ENCODE measurements around the gene HSPB6.
A peak's percentile ranks its signal among the peaks of the same experiment; 100 is the strongest.
"Not testable (repeated sequence)": the region's sequence is repeated elsewhere in the genome, so short reads cannot be mapped to it uniquely, and the experiment has no call there.

HSPB6 gene

GRCh38 chr19:35786299-35787160 lies 29.7 kb upstream of the HSPB6 start:
- DNase-seq (ENCODE audit: low read depth), result no peak

- DNase-seq (ENCODE audit: low read depth), result no peak
These were observed 28.5 kb upstream of the HSPB6 start for GRCh38 chr19:35785339-35785627.

GRCh38 chr19:35784503-35785338 lies 27.9 kb upstream of the HSPB6 start:
- no peak for DNase-seq (ENCODE audit: low read depth)

GRCh38 chr19:35783469-35784434 lies 26.9 kb upstream of the HSPB6 start:
- DNase-seq (ENCODE audit: low read depth), result no peak

- no peak for DNase-seq (ENCODE audit: low read depth)
These were observed 25.8 kb upstream of the HSPB6 start for GRCh38 chr19:35782589-35782988.

GRCh38 chr19:35781650-35782049 lies 24.8 kb upstream of the HSPB6 start:
- no peak for DNase-seq (ENCODE audit: low read depth)

GRCh38 chr19:35780717-35781116 lies 23.9 kb upstream of the HSPB6 start:
- no peak for DNase-seq (ENCODE audit: low read depth)

- DNase-seq (ENCODE audit: low read depth), result no peak
These were observed 23.2 kb upstream of the HSPB6 start for GRCh38 chr19:35780058-35780457.

GRCh38 chr19:35779033-35779432 lies 22.2 kb upstream of the HSPB6 start:
- no peak for DNase-seq (ENCODE audit: low read depth)

- no peak for DNase-seq (ENCODE audit: low read depth)
These were observed 21.1 kb upstream of the HSPB6 start for GRCh38 chr19:35777961-35778360.

GRCh38 chr19:35777086-35777841 lies 20.4 kb upstream of the HSPB6 start:
- no peak for DNase-seq (ENCODE audit: low read depth)

GRCh38 chr19:35776102-35776788 lies 19.4 kb upstream of the HSPB6 start:
- no peak for DNase-seq (ENCODE audit: low read depth)

- DNase-seq (ENCODE audit: low read depth), result peak; percentile 96
These were observed 18.7 kb upstream of the HSPB6 start, which contains the start of gene ARHGAP33 for GRCh38 chr19:35775298-35776101. ARHGAP33 (plus strand) TSS chr19:35775564; CDS start chr19:35775659, 95 bp downstream.

- DNase-seq (ENCODE audit: low read depth), result no peak
These were observed 18.1 kb upstream of the HSPB6 start for GRCh38 chr19:35775046-35775297.

- no peak for DNase-seq (ENCODE audit: low read depth)
These were observed 17.6 kb upstream of the HSPB6 start for GRCh38 chr19:35774274-35775045.

GRCh38 chr19:35773020-35773806 lies 16.4 kb upstream of the HSPB6 start:
- no peak for DNase-seq (ENCODE audit: low read depth)

- DNase-seq (ENCODE audit: low read depth), result not testable (repeated sequence)
These were observed 15.5 kb upstream of the HSPB6 start for GRCh38 chr19:35772362-35772761.

- DNase-seq (ENCODE audit: low read depth), result no peak
These were observed 11.2 kb upstream of the HSPB6 start for GRCh38 chr19:35768082-35768421.

Measured in stimulated activated CD8-positive, alpha-beta memory T cell treated with anti-CD3 and anti-CD28 coated beads, Interleukin-12 subunit alpha, Interleukin-12 subunit beta, amount 100 ng/mL, for 1 hour (primary cell).